Measurements from ENCODE around the gene THAP3. TPM values are rescaled to one million over a fixed set of nuclear protein-coding genes. Genes with fewer than 3 reads are reported as not detected.

The THAP3 gene
- total and polyA plus RNA-seq, 9 of the 15 experiments (the other 6 are each of a cell fraction or from before 2014, with no cell fraction given): 1.9 to 31.2 (median 18.2) TPM

DNA sequence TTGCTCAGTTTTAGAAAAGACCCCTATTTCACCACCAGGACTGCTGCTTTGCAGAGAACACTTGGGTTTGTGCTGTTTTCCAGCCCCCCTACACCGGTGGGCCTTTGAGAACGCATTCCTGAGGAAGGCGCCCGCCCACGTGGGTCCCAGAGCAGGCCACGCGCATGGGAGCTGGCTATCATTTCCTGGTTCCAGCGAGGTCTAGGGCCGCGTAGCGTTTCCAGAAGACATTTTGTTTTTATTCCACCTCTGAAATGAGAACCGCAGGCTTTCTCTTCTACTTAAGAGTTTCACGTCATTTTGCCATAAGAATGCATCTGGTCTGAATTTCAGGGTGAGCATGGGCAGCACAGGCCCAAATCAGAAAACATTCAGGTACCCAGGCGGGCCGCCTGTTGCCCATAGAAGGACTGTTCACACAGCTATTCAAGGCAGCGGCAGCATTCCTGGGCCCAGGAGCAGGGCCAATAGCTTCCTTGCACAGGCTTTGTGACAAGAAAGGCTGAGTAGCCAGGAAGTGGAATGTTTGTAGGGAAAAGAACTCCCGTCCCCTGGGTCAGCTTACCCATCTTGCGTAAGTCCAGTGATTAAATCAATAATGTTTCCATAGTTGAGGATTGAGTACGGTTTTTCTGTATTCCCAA lies 20.6 kb upstream of the THAP3 start (continued):
- TF ChIP-seq ZNF518B (CRISPR knock-in tag; IDR thresholded peaks at IDR 0.05) (no peak), ZNF584 (CRISPR knock-in tag; IDR thresholded peaks at IDR 0.05; ENCODE audit: low read depth) (peak; percentile 86), ETV5 (CRISPR knock-in tag; IDR thresholded peaks at IDR 0.05; ENCODE audit: low read depth) (peak; percentile 53; the same call in 1 of the 2 replicates), TBL1XR1 (IDR thresholded peaks at IDR 0.05; ENCODE audit: low read length in 2 of 2) (peak in 1 of 2 experiments; percentile 24; a peak in 2 of 4 replicates), SMAD2 (IDR thresholded peaks at IDR 0.05; ENCODE audit: low read depth, low read length) (no peak), GABPB1 (CRISPR knock-in tag; IDR thresholded peaks at IDR 0.05) (0 out of 2 replicates have a peak, but pooled peaks have one; percentile 31), ZKSCAN8 (CRISPR knock-in tag; IDR thresholded peaks at IDR 0.05) (peak; percentile 91), JUN (IDR thresholded peaks at IDR 0.05; ENCODE audit: borderline replicate concordance, low read depth, low read length) (peak; percentile 78; the same call in 1 of the 2 replicates), JUN (CRISPR knock-in tag; IDR thresholded peaks at IDR 0.05; ENCODE audit: borderline replicate concordance) (no peak), THRA (IDR thresholded peaks at IDR 0.05) (no peak), ZNF655 (CRISPR knock-in tag; IDR thresholded peaks at IDR 0.05) (no peak), SNRNP70 (optimal IDR thresholded peaks at IDR 0.05; ENCODE audit: low read depth, low read length) (no peak), MCM3 (IDR thresholded peaks at IDR 0.05) (no peak), GTF2B (IDR thresholded peaks at IDR 0.05; ENCODE audit: extremely low read depth, insufficient read length) (no peak), CREB1 (IDR thresholded peaks at IDR 0.05) (no peak), CREB1 (CRISPR knock-in tag; IDR thresholded peaks at IDR 0.05) (no peak), SMAD3 (CRISPR knock-in tag; conservative IDR thresholded peaks at IDR 0.05) (peak; percentile 89)
- TF ChIP-seq, protein P1, sequence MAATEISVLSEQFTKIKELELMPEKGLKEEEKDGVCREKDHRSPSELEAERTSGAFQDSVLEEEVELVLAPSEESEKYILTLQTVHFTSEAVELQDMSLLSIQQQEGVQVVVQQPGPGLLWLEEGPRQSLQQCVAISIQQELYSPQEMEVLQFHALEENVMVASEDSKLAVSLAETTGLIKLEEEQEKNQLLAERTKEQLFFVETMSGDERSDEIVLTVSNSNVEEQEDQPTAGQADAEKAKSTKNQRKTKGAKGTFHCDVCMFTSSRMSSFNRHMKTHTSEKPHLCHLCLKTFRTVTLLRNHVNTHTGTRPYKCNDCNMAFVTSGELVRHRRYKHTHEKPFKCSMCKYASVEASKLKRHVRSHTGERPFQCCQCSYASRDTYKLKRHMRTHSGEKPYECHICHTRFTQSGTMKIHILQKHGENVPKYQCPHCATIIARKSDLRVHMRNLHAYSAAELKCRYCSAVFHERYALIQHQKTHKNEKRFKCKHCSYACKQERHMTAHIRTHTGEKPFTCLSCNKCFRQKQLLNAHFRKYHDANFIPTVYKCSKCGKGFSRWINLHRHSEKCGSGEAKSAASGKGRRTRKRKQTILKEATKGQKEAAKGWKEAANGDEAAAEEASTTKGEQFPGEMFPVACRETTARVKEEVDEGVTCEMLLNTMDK (IDR thresholded peaks at IDR 0.05; ENCODE audit: borderline replicate concordance, insufficient read depth, low read depth, low read length, poor library complexity, severe bottlenecking): peak; percentile 84

Data from K562 (cell line).